Activated T-cell treated with anti-CD3 and anti-CD28 coated beads for 1 hour (primary cell): ENCODE results near the gene STARD6.
A peak's percentile ranks its signal among the peaks of the same experiment; 100 is the strongest.
"Not testable (repeated sequence)": the region's sequence is repeated elsewhere in the genome, so short reads cannot be mapped to it uniquely, and the experiment has no call there.

Experiments
- DNase-seq: peaks from one replicate; pipeline ENCODE4 v3.0.0-alpha.2; 2020; ENCODE audit warnings: low read depth

The STARD6 gene, protein sequence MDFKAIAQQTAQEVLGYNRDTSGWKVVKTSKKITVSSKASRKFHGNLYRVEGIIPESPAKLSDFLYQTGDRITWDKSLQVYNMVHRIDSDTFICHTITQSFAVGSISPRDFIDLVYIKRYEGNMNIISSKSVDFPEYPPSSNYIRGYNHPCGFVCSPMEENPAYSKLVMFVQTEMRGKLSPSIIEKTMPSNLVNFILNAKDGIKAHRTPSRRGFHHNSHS

DNA sequence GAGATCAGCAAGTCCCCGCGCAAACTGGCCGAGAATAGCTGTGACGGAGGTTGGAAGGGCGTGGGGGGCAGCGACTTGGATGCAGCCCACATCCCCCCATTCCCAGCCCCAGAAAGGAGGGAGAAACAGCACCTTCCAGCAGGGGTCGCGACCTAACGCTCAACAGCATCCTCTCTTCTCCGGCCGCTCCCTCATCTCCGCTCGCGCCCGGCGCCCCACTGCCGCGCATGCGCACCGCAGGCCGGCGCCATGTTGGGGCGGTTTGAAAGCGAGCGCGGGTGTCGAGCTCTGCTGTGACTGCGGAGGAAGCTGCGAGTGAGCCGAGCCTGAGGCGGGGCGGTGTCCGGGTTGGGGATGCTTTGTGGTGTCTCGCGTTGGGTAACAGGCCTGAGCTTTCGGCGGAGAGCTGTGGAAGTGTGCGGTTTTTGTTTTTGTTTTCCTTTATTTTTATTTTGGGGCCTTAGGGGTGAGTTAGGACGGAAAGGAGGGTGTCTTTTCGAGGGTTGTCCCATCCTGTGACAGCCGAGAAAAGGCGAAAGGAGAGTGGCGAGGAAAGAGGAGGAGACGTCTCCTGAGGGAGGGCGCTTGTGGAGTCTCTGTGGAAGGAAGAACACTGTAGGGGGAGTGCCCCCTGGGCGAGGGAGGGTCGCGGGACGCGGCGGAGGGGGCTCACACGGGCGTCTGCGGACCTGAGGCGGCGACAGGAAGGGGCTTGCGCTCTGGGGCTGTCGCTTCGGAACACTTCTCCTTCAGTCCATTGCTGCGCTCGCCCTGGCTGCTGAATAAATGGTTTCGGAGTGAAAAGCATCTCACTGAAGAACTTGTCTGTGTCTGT is at the start of gene STARD6, which contains the start of gene C18orf54:
TSS of gene STARD6 (minus strand) at position 199 of the 835 bp plus-strand sequence. CDS start 3,285 bp downstream, outside the sequence.
TSS of gene C18orf54 (plus strand) at position 247 of the 835 bp plus-strand sequence. CDS start 2,667 bp downstream, outside the sequence.
- peak; percentile 80 for DNase-seq

DNA sequence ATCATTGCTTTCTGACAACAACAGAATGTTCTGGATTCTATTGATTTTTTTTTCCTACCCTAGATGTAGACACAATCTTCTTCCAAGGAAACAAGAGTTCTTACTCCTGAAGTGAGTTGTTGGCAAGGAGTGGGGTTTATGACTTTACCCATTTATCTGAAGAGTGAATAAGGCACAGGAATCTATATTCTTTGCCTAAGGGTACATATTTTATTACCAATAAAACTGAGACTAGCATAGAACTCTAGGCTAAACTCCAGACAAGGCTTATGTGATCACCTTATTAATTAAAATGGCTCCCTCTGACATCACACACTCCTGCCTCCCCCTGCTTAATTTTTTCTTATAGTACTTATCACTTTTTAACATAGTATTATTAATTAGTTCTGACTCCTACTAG is 47.6 kb upstream of the STARD6 start:
- no peak for DNase-seq

DNA sequence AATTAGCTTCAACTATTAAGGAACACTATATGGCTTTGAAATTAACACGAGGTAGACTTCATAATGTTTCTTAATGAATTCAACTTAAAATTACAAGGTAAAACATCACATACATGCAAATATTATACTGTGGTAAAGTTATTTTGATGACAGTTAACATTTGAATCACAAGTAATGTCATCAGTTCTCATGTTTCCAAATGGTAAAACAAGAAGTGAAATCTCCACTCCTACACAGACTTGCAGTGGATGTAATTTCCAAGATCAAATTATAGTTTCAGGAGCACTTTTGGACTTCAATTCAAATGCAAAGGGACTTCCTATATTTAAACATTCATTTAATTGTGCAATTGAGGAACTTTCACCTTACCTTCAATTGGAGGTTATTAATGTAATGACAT is 39.1 kb upstream of the STARD6 start:
- DNase-seq = no peak

DNA sequence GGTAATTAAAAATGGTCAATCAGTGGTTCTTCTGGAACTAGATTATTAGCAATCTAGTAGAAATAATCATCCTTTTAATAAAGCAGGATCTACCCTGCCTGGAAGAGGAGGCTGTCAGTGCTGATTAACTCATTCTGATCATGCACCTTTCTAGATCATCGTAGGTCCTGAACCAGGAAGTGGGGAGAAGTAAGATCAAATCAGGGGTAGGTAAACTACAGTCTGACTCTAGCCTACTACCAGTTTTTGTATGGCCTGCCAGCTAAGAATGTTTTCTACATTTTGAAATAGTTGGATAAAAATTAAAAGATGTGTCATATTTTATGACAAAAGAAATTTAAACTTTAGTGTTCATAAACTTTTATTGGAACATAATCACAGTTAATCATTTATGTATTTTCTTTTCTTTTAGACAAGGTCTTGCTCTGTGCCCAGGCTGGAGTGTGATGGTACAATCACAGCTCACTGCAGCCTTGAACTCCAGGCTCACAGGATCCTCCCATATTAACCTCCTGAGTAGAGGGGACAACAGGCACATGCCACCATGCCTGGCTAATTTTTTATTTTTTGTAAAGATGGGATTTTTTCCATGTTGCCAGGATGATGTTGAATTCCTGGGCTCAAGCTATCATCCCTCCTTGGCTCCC is 36.1 kb upstream of the STARD6 start:
- DNase-seq = no peak

DNA sequence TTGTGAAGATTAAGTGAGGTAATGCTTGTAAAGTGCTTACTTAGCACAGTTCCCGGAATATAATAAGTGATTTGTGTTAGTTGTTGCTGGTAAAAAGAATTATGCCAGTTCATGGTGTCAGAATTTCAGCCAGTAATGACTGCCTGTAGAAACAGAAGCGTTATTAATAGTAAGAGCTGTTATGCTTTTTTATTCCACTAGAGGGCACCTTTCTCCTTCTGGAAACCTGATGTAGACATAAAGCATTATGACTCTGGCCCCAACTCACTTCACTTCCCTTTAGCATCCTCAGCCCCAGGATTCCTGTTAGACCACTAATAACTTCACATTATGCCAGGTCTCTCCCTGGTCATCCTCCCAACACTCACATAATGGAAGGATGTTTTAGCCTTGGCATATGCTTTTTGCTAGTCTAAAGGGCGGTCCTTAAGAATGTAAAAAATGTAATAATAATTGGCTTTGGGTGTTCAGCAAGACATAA is 34.9 kb upstream of the STARD6 start:
- DNase-seq = no peak

DNA sequence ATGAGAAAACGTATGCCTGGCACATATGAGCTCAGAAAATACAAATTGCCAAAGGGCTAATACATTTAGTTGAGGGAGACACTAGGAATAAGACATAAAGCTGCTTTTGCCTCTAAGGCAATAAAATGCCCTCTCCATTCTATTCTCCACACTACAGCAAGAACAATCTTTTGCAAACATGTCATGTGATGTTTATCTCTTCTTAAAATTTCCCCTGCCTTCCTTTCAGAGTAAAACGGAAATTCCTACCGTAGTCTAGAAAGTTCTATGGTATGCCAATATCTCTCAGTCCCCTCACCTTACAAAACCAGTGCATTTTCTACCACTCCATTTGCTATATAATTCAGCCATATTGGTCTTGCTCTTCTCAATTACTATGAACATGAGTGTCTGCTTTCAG is 33.2 kb upstream of the STARD6 start:
- no peak for DNase-seq

DNA sequence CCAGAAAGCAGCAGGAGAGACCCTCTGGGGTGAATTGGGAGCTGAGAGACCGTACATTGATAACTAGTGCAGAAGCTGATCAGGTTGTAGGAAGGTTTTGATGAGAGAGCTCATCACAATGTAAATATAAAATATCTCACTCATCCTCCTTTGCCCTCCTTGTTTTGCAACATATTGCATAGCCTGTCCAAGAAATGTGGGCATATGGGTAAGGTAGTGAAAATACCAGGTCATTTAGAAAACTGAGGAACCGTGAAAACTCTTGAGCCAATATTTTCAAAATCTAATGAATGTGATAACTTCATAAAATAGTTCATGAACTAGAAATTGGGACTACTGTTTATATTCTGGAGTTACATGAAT is 31.5 kb upstream of the STARD6 start:
- no peak for DNase-seq

DNA sequence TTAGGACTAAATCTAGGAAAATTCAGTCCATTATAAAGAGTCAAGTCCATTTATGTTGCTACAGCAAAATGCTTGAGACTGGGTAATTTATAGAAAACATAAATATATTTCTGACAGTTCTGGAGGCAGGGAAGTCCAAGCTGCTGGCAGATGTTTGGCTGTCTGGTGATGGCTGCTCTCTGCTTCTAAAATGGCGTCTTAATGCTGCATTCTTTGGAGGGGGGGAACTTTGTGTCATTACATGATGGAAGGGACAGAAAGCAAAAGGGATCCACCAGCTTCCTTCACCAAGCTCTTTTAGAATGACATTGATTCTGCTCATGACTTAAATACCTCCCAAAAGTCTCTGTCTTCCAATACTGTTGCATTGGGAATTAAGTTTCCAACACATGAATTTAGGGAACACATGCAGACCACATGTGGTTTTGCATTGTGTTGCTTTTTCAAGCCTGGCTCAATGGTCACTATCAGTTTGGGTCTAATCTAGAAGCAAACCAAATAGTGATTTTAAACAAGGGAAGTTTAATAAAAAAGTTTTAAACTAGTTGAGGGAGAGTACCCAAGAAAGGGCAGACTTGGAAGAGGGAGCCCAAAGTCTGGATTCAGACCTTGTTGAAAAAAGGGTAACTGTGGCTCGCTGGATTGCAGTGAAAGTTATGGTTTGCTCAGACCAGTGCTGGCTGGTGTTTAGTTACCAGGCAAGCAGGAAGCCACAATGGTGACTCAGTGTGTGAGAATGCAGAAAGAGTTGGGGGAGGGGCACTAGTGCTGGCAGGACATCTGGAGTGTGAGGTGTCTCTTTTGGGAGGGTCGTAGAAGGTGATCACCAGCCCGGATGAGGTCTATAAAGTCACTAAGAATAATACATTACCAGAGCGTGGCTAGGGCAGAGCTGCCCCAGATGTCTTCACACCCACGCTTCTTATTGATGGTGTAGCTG is 30.8 kb upstream of the STARD6 start:
- DNase-seq = no peak

DNA sequence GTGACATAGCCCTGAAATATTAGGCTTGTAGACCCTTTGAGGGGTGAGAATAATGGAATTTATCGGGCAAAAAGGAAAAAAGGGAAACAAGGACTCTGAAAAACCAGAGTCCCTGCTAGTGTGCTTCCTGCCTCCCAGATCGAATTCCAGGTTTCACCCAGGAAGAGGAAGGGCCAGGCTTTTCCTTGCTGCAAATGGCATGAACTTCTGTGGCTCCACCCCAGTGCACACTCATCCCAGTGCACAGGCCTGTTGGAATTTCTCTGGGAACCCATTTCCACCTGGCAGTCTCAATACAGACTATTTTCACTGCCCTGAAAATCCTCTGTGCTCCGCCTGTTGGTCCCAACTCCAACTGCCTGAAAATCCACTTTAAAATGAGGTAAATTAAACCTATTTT is 30.0 kb upstream of the STARD6 start:
- no peak for DNase-seq

DNA sequence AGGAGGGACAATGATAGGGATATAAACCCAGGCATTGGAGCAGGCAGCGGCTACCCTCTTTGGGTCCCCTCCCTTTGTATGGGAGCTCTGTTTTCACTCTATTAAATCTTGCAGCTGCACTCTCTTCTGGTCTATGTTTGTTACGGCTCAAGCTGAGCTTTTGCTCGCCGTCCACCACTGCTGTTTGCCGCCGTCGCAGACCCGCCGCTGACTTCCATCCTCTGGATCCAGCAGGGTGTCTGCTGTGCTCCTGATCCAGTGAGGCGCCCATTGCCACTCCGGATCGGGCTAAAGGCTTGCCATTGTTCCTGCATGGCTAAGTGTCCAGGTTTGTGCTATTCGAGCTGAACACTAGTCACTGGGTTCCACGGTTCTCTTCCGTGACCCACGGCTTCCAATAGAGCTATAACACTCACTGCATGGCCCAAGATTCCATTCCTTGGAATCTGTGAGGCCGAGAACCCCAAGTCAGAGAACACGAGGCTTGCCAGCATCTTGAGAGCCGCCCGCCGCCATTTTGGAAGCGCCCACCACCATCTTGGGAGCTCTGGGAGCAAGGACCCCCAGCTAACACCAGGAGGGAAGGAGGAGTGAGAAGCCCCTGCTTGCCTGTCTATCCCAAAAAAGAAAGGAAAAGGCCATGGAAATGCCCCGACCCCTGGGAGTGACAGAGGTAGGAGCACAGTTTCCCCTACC is 29.3 kb upstream of the STARD6 start:
- not testable (repeated sequence) for DNase-seq

DNA sequence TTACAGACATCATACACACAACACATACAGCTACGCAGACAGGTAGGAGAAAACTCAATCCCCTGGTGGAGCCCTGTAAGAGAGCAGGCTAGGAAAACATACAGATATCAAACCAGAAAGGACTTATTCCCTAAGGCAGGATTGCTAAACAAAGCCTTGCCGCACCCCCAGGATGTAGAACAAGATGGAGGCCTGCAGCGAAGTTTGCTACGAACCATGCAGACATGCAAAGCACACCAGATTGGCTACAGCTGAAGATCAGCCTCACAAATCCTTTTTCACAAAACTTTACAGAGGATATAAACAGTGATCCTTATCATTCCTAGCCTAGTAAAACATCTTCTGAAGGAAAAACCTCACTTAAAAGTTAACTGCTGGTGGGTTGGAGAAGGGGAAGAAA is 28.4 kb upstream of the STARD6 start:
- no peak for DNase-seq

DNA sequence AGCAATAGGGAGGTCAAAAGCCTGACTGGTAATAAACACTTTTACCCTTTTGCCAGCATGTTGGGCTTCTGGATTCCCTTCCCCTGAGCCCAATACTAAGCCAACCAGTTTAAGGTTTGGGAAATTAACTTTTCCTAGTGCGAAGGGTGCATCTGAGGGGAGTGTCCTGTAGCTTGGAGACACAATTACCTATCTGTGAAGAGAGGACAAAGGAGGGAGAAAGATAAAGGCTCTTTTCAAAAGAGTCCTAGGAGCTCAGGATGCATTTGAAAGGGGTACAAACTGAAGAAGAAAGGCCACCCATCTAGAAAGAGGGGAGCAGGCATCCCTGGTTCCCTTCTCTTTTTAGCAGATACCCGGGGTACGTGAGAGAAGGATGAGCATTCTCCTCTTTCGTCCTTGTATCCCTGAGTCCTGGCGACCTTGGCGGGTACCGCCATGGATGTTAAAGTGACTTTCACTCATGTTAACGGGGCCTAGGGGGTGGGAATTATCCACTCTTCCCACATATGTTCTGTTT is 25.1 kb upstream of the STARD6 start:
- no peak for DNase-seq

DNA sequence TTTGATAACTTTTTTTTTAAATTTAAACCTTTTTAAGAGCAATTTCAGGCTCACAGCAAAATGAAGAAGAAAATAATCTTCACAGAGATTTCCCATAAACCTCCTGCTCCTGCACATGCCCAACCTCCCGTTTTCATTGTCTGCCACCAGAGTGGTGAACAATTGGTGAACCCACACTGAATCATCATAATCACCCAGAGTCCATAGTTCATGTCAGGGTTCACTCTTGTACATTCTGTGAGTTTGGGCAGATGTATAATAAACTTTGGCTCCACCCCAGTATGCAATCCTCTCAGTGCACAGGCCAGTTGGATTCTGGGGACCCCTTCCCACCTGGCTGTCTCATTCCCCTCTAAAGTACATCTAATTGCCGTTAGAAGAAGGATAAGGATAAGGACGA is 24.4 kb upstream of the STARD6 start:
- DNase-seq = no peak

DNA sequence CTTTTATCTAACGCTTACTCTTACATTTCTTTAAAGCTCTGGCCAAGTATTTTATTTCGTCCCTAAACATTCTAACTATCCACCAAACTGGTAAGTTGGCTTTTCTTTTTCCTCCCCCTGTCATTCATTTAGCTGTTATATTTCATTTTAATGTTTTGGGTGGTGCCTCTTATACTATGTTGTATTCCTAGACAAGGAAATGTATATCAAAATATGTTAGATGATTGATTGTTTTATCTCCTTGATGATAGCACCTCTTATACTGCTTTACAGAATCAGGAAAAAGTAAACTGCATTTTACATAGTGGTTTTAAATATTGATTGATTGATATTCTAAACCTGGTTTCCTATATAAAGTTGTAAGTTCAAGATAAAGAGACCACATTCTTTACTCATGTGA is 24.0 kb upstream of the STARD6 start:
- no peak for DNase-seq

DNA sequence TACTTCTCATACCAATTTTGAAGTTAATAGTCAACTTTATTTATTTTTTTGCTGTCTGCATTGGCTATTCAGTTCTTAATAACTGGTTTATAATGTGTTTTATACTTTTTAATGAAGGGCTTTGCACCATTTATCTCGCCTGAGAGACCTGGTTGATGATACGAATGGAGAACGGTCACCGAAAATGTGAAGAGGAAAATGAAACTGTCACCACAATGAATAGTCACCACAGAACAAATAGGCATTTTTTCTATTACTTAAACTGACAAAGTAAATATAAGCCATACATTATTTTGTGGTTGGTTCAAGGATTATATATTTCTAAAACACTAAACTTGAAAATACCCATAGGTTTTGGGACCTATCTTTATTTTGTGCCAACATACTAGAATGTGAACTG is 20.4 kb upstream of the STARD6 start:
- DNase-seq = no peak

DNA sequence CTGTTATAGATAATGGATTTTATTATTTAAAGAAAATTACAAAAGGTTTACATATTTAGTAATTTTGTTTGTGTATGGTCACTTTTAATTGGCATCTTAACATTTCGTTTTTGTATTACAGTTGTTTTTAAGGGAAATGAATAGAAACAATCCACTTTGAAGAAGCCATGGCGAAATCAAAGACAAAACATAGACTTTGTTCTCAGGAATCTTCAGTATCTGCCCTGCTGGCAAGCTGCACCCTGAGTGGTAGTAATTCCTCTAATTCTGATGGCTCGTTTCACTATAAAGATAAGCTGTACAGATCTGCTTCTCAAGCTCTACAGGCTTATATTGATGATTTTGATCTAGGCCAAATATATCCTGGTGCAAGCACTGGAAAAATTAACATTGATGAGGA is 2.7 kb upstream of the STARD6 start:
- no peak for DNase-seq

DNA sequence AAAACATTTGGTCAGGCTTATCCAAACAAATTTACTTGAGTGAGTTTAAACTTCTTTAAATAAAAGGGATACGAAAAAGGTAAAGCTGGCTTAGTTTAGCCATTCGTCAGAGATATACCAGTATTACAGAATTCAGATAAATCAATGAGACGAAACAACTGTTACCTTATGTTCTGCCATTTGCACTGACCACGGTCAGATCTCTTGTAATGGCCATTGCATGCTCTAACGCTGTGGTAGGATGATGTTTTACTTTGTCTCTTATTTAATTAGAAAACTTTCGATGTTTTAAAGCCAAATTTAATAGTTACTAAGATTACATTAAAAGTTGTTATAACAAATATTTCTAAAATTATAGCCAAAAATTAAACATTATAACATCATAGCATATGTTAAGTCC is 1.6 kb upstream of the STARD6 start:
- no peak for DNase-seq

DNA sequence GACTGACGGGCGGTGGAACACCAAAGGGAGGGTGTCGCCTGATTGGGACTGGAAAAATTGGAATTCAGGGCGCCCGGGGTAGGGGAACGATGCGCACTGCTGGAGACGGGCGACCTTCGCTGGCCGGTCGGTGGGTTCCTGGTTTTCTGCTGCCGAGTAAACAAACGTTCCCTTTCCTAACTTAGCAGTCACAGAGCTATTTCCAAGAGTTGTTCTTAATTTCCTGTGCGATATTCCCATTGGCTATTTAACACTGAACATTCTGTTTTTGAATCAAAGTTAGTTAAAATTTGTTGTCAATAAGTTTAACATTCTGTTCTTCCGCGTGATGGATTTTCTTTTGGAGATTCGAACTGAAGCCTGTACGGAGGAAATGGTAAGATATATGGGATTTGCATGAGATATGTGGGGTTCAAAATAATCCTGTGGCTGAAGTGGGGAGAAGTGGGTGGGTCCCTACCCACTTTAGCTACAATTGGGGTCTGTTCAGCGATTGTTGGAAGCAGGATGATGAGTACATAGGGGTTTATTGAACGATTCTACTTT is 910 bp upstream of the STARD6 start:
- no peak for DNase-seq

DNA sequence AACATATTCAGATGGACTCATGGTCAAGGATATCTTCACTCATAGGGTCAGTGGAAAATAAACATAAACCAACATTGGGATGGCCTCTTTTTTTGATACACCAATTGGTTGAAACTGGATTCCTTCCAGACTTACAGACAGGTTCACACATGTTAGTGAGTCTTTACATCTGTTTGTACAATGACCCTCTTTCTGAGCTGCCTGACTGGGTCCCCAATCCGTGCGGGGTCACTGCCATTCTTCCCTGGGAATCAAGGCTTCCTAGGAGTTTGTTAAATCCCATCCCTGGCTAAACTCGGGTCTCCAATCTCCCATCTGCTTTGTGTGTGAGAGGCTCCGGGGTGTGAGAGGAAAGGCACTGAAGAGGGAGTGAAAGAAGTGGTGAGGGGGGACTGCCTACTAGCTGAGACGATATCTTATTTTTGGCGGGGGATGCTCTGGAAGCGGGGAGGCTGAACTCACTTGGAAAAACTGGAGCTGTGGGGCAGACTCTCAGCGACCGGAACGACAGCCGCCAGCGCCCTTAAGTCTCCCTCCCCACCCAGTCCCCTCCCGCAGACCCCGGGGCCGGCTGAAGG is 487 bp downstream of the STARD6 start:
- no peak for DNase-seq

DNA sequence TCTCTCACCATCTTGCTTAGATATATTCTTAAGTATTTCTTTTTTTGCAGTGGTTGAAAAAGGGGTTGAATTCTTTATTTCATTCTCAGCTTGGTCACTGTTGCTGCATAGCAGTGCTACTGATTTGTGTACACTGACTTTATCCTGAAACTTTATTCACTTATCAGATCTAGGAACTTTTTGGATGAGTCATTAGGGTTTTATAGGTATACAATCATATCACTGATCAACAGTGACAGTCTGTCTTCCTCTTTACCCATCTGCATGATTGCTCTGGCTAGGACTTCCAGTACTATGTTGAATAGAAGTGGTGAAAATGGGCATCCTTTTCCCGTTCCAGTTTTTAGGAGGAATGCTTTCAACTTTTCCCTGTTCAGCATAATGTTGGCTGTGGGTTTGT is 6.5 kb downstream of the STARD6 start:
- DNase-seq = no peak
